GM21526 (cell line): ENCODE results near the gene RBBP6.
"Not testable (repeated sequence)": the region's sequence is repeated elsewhere in the genome, so short reads cannot be mapped to it uniquely, and the experiment has no call there.

Experiments used
- ATAC-seq: cut with Tn5 transposase; IDR thresholded peaks from one replicate; pipeline ENCODE4 v1.9.1; 2021; ENCODE audit warnings: moderate library complexity; ENCODE audit not compliant: unreplicated experiment, low FRiP score

Gene RBBP6, protein sequence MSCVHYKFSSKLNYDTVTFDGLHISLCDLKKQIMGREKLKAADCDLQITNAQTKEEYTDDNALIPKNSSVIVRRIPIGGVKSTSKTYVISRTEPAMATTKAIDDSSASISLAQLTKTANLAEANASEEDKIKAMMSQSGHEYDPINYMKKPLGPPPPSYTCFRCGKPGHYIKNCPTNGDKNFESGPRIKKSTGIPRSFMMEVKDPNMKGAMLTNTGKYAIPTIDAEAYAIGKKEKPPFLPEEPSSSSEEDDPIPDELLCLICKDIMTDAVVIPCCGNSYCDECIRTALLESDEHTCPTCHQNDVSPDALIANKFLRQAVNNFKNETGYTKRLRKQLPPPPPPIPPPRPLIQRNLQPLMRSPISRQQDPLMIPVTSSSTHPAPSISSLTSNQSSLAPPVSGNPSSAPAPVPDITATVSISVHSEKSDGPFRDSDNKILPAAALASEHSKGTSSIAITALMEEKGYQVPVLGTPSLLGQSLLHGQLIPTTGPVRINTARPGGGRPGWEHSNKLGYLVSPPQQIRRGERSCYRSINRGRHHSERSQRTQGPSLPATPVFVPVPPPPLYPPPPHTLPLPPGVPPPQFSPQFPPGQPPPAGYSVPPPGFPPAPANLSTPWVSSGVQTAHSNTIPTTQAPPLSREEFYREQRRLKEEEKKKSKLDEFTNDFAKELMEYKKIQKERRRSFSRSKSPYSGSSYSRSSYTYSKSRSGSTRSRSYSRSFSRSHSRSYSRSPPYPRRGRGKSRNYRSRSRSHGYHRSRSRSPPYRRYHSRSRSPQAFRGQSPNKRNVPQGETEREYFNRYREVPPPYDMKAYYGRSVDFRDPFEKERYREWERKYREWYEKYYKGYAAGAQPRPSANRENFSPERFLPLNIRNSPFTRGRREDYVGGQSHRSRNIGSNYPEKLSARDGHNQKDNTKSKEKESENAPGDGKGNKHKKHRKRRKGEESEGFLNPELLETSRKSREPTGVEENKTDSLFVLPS (N-terminal part only)

DNA sequence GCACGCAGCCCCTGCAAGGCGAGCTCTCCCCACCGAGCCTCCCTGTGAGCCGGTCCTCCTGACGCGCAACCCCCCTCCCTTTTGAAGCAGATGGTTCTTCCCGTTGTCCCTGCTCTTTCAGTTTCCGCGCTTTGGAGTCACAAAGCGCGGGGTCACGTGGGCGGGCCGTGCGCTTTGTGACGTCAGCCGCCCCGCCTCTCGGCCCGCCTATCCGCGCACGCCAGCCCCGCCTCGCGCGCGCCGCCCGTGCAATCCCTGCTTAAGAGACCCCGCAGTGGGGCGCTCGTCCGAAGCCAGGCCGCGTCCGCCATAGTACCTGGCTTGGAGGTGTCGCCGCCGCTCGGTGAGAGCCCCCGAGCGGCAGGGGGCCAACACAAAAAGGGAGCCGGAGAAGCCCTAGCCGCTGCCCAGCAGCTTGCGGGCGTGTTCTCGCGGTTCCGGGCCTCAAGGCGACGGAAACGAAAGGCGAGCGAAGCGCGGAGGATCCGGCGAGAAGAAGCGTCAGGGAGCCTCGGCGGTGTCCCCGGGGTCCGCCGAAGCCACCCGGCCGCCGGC lies at the start of gene RBBP6:
RBBP6 (plus strand) TSS at position 272 of the 555 bp plus-strand sequence. CDS start 1,061 bp downstream, outside the sequence.
- ATAC-seq, result peak; percentile 90

DNA sequence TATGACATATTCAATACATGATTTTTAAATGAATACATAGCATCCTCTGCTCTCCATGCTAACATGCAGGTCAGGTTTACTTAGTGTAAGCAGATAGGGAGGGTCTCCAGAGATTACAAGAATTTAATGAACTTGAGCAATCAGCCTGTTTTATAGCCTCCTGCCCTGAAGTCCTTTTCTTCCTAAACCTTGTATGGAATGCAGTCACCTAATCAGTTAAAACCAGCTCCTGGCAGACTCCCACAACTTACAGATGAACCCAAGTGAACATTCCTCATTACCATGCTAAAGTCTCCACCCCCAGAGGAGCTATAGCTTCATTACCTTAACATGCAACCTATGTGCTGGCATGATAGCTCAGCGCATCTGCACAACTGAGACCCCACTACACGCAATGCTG lies 48.5 kb upstream of the RBBP6 start:
- no peak for ATAC-seq

DNA sequence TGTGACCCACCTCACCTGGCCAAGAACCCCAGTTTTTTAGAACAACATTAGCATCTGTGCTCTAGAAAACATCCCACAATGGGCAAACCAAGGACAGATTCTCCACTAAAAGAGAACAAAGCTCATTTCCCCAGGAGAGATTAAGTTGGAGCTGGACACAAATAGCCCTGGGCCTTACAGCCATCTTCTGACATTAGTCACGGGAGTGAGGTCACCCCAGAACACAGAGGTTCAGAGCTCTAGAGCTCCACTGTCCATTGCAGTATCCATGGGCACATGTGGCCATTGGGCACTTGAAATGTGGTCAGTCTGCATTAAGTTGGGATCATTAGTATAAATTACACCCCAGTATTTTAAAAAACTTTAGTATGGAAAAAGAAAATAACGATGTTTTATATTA lies 47.6 kb upstream of the RBBP6 start:
- ATAC-seq, result no peak

DNA sequence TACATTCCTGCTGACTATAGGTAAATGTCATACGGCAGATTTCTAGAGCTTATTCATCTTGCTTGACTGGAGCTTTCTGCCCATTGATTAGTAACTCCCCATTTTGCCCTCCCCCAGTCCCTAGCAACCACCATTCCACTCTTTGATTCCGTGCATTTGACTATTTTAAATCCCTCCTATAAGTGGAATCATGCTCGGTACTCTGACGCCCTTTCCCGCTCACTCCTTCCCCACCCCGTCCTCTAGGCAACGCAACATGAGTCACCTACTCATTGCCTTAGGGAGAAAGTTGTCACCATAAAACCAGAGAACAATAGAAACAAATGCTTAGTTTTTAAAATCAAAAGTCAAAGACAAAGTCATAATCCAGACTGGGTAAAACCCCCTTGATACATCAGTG lies 45.5 kb upstream of the RBBP6 start:
- ATAC-seq, result no peak

DNA sequence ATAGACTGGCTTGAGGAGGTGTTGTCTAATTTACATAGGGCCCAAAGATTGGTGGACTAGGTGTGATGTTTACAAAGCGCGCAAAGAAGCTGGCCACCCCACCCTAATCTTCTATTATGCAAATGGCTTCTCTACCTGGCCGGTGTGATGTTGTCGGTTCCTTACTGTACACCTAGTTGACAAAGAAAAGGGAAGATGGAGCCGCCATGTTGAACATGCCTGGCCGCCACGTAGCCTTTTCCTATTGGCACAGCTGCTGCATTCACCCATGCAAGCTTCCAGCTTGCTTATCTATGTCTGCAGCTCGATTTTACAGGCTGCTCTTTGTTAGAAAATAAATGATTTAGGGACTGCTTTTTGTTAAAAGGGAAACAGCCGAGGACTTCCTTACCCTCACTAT lies 44.2 kb upstream of the RBBP6 start:
- ATAC-seq, result not testable (repeated sequence)

DNA sequence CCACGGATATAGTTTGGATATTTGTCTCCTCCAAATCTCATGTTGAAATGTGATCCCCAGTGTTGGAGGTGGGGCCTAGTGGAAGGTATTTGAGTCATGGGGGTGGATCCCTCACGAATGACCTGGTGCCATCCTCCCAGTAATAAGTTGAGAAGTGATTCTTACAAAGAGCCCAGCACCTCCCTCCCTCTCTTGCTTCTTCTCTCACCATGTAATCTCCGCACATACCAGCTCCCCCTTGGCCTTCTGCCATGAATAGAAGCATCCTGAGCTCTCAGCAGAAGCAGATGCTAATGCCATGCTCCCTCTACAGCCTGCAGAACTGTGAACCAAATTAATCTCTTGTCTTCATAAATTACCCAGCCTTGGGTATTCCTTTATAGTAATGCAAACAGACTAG lies 41.9 kb upstream of the RBBP6 start:
- ATAC-seq, result no peak

DNA sequence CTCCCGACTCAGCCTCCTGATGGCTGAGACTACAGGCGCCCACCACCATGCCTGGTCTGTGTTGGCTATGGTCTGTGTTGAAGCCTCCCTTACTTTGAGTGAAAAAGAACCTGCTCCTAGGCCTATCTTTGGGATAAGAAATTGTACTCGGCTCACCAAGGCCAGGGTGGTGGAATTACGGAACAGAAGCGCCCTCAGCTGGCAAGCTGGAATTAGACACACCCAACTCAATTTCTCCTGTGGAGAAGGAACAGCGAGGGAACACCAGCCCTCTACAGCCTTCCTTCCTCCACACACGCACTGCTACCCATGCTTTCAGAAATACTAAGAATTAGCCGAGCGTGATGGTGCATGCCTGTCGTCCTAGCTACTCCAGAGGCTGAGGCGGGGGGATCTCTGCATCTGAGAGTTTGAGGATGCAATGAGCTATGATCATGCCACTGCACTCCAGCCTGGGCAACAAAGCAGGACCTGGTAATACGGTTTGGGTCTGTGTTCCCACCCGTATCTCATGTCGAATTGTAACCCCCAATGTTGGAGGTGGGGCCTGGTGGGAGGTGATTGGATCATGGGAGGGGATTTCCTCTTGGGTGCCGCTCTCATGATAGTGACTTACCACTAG lies 40.1 kb upstream of the RBBP6 start:
- no peak for ATAC-seq

DNA sequence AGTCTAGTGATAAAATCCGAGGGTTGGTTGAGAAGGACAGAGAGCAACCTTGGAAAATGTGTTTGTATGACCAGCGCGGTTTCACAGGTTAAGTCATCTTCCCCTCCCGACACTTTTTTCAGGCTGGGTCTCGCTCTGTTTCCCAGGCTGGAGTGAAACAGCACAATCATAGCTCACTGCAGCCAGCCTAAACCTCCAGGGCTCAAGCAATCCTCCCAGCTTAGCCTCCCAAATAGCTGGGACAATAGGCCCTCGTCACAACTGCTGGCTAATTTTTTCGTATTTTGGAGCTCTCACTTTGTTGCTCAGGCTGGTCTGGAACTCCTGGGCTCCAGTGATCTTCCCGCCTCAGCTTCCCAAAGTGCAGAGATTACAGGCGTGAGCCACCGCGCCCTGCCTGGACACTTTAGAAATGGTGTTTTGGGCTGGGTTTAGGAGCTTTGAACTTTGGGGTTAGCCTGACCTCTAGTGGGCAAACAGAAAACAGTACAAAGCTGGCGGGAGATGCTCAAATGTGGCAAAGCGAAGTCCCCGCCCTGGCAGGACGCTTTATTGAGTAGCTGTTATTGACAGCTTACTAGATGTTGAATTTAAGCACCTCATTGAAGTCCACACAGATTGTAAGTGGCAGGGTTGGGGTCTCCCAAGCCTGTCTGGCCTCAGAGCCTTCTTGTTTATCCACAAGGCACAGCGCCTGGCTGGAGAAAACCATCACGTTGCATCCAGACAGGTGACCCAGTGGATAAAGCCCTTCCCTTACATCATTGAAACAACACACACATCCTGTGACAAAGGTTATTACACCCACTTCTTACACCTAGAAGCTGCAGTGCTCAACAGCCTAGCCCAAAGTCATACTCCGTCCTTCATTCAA lies 34.7 kb upstream of the RBBP6 start:
- ATAC-seq, result peak; percentile 61

DNA sequence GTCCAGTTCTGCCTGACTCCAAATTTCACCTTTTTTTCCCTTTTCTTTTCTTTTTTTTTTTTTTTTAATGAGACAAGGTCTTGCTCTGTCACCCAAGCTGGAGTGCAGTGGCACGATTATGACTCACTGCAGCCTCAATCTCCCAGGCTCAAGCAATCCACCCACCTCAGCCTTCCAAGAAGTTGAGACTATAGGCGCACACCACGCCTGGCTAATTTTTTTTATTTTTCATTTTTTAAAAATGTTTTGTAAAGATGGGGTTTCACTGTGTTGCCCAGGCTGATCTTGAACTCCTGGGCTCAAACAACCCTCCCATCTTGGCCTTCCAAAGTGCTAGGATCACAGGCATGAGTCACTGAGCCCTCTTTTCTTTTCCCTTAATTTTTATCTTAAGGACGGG lies 33.4 kb upstream of the RBBP6 start:
- no peak for ATAC-seq

DNA sequence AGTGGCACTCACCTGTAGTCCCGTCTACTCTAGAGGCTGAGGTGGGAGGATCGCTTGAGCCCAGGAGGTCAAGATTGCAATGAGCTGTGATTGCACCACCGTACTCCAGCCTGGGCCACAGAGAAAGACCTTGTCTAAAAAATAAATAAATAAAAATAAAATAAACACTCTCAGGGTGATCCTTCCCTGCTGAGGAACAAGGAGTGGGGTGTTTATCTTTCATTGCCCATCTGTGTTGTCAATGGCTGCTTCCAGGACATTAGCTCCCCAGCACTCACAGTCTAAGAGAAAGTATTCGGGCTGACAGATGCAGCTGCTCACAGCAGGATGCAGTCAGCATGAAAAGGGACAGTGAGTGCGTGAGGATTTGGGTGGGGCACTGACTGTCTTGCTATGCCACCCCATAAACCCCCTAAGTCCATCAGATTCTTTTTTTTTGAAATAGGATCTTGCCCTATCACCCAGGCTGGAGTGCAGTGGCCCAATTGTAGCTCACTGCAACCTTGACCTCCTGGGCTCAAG lies 31.3 kb upstream of the RBBP6 start:
- ATAC-seq, result no peak

DNA sequence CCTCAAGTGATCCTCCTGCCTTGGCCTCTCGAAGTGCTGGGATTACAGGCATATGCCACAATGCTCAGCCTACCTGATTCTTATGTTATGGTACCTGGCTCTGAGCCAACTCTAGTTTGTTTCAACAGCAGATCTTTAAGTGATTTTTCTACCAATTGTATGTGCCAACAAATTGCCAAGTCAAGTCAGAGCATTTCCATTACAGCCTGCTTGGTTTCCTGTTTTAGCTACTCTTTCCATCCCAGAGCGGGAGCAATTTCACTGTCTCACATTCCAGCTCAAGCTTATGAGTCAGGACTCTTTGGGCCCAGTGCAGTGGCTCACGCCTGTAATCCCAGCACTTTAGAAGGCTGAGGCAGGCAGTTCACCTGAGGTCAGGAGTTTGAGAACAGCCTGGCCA lies 30.8 kb upstream of the RBBP6 start:
- no peak for ATAC-seq

DNA sequence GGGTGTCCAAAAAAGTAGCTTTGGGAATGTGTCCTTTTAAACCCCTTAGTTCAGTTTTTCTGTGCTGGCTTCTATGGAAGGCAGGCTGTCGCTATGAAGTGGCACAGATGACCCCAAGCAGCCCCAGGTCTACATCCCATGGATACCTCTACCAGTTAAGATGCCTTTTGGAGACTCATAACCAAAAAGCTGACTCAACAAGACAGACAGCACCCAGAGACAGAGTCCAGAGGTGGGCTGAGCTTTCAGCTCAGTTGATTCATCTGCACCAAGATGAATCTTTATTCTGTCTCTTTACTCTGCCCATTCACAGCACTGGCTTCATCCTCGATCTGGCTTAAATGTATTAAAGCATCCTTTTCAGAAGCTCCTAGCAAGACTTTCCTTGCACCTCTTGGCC lies 29.8 kb upstream of the RBBP6 start:
- ATAC-seq, result no peak

DNA sequence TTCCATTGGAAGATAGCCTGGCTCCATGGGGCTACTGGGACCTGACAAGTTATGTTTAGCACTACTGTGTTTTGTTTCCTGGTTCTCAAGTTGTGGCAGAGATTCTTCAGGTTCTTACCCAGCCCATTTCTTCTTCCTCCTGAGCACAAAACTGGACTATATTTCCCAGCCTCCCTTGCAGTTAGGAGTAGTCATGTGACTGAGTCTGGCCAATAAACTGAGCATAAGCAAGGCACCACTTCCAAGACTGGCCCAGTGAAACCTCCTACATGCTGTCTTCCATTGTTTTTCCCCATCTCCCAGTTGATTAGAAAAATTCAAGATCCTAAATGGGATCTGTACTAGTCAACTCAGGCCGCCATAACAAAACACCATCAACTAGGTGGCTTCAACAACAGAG lies 28.2 kb upstream of the RBBP6 start:
- no peak for ATAC-seq

DNA sequence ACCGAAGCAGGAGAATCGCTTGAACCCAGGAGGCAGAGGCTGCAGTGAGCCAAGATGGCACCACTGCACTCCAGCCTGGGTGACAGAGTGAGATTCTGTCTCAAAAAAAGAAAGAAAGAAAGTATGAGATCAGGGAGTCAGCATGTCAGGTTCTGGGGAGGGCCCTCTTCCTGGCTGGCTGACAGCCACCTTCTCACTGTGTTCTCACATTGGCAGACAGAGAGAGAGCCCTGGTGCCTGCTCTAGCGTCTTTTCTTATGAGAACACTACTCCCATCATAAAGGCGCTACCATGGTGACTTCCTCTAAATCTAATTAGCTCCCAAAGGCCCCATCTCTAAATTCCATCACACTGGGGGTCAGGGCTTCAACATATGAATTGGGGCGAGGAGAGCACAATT lies 27.6 kb upstream of the RBBP6 start:
- ATAC-seq, result no peak

DNA sequence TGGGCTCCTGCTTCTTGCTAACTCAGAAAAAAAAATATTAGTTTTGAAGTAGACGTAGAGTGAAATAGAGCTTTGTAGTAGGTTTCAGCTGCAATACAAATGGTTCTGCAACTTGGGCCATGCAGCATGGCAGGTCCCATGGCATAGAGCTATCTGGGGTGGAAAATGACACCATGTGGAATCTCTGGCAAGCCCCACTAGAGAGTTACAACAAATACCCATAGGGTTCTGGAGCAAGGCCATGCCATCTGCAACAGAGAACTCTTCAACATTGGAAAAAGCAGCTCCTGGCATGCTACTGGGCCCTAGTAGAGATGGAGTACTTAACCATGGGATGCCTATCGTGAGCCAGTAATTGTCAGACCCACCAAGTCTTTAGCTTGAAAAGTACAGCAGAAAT lies 25.3 kb upstream of the RBBP6 start:
- ATAC-seq, result no peak

DNA sequence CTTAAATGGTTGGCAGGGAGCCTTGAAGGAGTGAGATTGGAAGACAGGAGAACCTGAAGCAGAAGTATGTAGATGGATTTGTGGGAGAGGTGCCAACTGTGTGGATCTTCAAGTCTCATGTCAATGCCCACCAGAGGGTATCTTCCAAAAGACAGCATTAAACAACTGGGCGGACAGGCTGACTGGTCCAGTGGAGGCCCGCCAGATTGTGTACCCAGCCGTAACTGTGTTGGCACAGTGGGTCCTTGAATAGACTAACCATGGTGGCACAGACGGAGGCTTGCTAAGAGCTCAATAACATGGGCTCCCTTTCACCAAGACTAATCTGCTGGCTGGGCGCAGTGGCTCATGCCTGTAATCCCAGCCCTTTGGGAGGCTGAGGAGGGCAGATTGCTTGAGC lies 24.2 kb upstream of the RBBP6 start:
- no peak for ATAC-seq

DNA sequence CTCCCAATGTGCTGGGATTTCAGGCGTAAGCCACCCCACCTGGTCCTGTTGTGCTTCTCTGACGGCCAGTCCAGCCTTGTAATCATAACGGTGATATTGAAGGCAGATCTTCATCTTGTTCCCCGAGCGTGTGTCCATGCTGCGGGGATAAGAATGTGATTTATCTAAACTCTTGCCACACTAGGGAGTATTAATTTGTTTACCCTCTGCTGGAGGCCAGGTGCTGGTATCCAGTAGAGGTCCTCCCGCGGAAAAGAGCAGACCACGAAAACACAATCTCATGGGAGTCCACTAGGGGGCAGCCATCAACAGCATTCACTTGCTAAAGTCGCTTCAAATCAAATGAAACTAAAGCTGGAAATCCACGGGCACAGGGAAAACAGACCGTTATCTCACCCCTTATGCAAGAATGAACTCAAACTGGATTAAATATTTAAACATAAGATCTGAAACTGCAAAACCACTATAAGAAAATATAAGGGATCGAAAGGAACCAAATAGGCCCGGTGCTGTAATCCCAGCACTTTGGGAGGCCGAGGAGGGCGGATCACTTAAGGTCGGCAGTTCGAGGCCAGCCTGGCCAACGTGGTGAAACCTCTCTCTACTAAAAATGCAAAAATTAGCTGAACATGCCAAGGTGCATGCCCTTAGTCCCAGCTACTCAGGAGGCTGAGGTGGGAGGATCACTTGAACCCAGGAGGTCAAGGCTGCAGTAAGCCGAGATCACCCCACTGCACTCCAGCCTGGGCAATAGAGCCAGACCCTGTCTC lies 22.3 kb upstream of the RBBP6 start:
- no peak for ATAC-seq

DNA sequence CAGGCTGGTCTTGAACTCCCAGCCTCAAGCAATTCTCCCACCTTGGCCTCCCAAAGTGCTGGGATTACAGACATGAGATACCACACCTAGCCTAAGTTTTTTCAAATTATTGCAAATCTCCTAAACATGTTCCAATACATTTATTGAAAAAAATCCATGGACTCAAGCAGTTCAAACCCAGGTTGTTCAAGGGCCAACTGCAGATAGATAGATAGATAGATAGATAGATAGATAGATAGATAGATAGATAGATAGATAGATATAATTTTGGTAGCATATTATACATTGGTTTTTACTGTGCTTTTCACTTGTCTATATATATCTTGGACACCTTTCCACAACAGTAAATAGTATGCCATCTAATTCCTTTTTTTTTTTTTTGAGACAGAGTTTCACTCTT lies 20.9 kb upstream of the RBBP6 start:
- ATAC-seq, result no peak

DNA sequence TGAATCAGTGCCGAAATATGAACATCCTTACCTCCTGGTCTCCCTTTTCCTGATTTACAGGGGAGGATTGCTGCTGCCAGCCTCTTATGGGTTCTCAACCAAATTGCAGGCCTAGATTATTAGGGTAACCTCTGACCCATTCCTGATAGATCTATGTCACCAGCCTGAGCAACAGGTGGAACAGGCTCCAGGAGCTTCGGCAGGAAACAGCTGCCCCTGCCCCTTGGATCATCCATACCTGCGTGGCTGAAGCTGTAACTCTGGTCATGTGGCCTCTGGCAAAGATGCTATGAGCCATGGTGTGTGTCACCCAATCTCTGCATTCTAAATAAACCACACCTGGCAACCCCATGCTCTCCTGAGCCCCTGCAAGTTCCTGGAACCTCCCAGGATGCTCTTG lies 18.4 kb upstream of the RBBP6 start:
- no peak for ATAC-seq
